Measurements from ENCODE around the gene LRP8.

DNA sequence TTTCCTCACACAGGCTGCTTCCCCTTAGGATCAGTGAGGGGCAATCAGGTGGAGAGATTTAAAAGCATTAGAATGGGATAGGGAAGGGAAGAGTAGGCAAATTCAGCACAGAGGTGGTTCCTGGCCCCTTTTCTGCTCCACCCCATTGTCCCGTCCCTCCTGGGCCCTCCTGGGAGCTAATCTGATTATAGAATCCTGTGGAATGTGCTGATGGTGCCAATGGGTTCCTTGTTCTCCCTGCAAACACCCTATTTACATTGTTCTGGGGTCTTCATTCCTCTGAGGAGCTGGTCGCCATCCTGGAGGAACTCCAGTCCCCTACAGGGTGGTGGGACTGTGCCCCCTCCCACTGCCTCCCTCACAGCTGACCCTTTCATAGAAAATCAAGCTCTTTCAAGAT lies 34.4 kb upstream of the LRP8 start:
- TF ChIP-seq, protein P1, sequence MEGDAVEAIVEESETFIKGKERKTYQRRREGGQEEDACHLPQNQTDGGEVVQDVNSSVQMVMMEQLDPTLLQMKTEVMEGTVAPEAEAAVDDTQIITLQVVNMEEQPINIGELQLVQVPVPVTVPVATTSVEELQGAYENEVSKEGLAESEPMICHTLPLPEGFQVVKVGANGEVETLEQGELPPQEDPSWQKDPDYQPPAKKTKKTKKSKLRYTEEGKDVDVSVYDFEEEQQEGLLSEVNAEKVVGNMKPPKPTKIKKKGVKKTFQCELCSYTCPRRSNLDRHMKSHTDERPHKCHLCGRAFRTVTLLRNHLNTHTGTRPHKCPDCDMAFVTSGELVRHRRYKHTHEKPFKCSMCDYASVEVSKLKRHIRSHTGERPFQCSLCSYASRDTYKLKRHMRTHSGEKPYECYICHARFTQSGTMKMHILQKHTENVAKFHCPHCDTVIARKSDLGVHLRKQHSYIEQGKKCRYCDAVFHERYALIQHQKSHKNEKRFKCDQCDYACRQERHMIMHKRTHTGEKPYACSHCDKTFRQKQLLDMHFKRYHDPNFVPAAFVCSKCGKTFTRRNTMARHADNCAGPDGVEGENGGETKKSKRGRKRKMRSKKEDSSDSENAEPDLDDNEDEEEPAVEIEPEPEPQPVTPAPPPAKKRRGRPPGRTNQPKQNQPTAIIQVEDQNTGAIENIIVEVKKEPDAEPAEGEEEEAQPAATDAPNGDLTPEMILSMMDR (IDR thresholded peaks at IDR 0.05; ENCODE audit: low read depth, low read length): no peak
- TF ChIP-seq EZH2phosphoT487 (IDR thresholded peaks at IDR 0.05; ENCODE audit: low read depth): no peak
